Upper lobe of right lung (tissue), 1 donor: ENCODE measurements around the gene OSGEPL1. TPM values are rescaled to one million over a fixed set of nuclear protein-coding genes. Genes with fewer than 3 reads are reported as not detected.
"Not testable (repeated sequence)": the region's sequence is repeated elsewhere in the genome, so short reads cannot be mapped to it uniquely, and the experiment has no call there.

Experiments
- ATAC-seq: fragments of 200-7000 bp; cut with Tn5 transposase; one replicate; pipeline ENCODE4 v1.9.1; 2020; ENCODE audit warnings: mild to moderate bottlenecking, moderate library complexity
- DNase-seq: peaks from one replicate; pipeline ENCODE4 v3.0.0-alpha.2; 2020
- H3K27ac ChIP-seq: fragments of 200-600 bp; one replicate; pipeline ENCODE4 v1.8.0; 2022
- H3K27me3 ChIP-seq: fragments of 200-600 bp; one replicate; pipeline ENCODE4 v1.8.0; 2022; ENCODE audit warnings: mild to moderate bottlenecking
- H3K36me3 ChIP-seq: fragments of 200-600 bp; one replicate; pipeline ENCODE4 v1.8.0; 2022
- H3K4me1 ChIP-seq: fragments of 200-600 bp; one replicate; pipeline ENCODE4 v1.8.0; 2022
- H3K4me3 ChIP-seq: fragments of 200-600 bp; one replicate; pipeline ENCODE4 v1.8.0; 2022; ENCODE audit warnings: mild to moderate bottlenecking
- H3K9me3 ChIP-seq: fragments of 200-600 bp; one replicate; pipeline ENCODE4 v1.8.0; 2022
- intact Hi-C: fragments of 100-400 bp; cut with DNase I; formaldehyde crosslinking; loops from one replicate; pipeline ENCODE4 v1.11.0; 2022
- total RNA-seq: library from RNA; stranded (reverse); fragmentation: NEBNext Ultra II Directional; extraction: Animal tissue kit (Norgen Biotek cat#: 25700); gene quantifications from one replicate; pipeline ENCODE4 v1.2.1, GENCODE V29; 2021
- TF ChIP-seq, protein P1 (sequence below): fragments of 200-600 bp; IDR thresholded peaks from one replicate; pipeline ENCODE4 v1.8.0; 2022; ENCODE audit warnings: antibody characterized with exemption
- donor health status: DM: no; HTN: yes; CAD: no; lungs with severe emphysema.

Gene OSGEPL1
- total RNA-seq, 1 donor from 2014 or later: 6.7 TPM

DNA sequence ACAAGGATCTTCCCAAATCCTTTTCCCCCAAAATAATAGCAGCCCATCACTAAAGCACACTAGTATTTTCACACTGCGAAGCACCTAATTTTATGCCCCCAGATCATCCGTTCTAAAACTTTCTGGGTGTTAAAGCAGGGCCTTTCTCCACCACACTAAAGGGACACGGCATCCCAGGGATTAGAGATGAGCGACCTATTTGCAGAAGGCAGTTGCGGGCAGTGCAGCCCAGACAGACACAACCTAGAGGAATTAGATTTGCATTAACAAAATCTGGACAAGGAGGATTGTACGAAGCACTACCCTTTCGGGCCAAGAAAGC lies 402 bp downstream of the OSGEPL1 start:
- Histone ChIP-seq H3K36me3 (peaks cover 5% of the 10 kb centered on the region), H3K27ac (peak overlapping the region; percentile 91), H3K27me3 (no peaks in the 10 kb centered on the region), H3K4me3 (peak overlapping the region; percentile 91), H3K9me3 (no peaks in the 10 kb centered on the region), H3K4me1 (peaks cover 5% of the 10 kb centered on the region)
- DNase-seq: no peak
- intact Hi-C loops: no loop called here
- TF ChIP-seq, protein P1, sequence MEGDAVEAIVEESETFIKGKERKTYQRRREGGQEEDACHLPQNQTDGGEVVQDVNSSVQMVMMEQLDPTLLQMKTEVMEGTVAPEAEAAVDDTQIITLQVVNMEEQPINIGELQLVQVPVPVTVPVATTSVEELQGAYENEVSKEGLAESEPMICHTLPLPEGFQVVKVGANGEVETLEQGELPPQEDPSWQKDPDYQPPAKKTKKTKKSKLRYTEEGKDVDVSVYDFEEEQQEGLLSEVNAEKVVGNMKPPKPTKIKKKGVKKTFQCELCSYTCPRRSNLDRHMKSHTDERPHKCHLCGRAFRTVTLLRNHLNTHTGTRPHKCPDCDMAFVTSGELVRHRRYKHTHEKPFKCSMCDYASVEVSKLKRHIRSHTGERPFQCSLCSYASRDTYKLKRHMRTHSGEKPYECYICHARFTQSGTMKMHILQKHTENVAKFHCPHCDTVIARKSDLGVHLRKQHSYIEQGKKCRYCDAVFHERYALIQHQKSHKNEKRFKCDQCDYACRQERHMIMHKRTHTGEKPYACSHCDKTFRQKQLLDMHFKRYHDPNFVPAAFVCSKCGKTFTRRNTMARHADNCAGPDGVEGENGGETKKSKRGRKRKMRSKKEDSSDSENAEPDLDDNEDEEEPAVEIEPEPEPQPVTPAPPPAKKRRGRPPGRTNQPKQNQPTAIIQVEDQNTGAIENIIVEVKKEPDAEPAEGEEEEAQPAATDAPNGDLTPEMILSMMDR: no peak
- no peak for ATAC-seq

GRCh38 chr2:189760154-189760553 lies 2.4 kb downstream of the OSGEPL1 start:
- H3K9me3 ChIP-seq, H3K4me3 ChIP-seq, intact Hi-C loops, H3K27me3 ChIP-seq, H3K4me1 ChIP-seq, H3K36me3 ChIP-seq, ATAC-seq, H3K27ac ChIP-seq: not testable (repeated sequence)
- peak; percentile 44 for DNase-seq

- no peak overlapping the region for H3K4me3 ChIP-seq
- intact Hi-C loops: no loop called here
- H3K4me1 ChIP-seq: no peaks in the 10 kb centered on the region
- no peaks in the 10 kb centered on the region for H3K9me3 ChIP-seq
- peaks cover 35% of the 10 kb centered on the region for H3K36me3 ChIP-seq
- DNase-seq (no peak), ATAC-seq (no peak)
- TF ChIP-seq, protein P1: no peak
- H3K27me3 ChIP-seq: no peaks in the 10 kb centered on the region
- no peak overlapping the region for H3K27ac ChIP-seq
Observed at GRCh38 chr2:189756311-189756952, 6.2 kb downstream of the OSGEPL1 start.

GRCh38 chr2:189751080-189751658 lies 11.4 kb downstream of the OSGEPL1 start:
- TF ChIP-seq, protein P1: peak; percentile 60
- no peaks in the 10 kb centered on the region for H3K27me3 ChIP-seq
- H3K4me3 ChIP-seq: no peak overlapping the region
- no peaks in the 10 kb centered on the region for H3K4me1 ChIP-seq
- ATAC-seq (peak; percentile 81), DNase-seq (no peak)
- H3K9me3 ChIP-seq: no peaks in the 10 kb centered on the region
- intact Hi-C loops: no loop called here
- H3K36me3 ChIP-seq: peaks cover 84% of the 10 kb centered on the region
- H3K27ac ChIP-seq: no peak overlapping the region

DNA sequence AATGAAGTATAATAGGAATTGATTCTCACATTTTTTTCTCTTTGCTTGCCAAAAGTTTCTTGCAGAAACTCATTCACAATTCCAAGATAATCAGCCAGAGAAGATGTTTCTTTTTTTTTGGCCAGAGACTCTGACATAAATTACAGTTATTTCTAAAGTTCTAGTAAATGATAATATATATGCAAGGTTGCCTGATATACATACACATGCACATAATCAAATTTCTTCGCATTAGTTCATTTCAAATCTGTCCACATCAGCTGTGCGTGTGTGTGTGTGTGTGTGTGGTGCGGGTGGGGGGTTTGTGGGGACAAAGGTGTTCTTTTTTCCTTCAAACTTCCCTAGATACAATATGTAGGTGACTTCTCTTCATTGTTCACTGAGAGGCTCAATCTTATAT lies 33.2 kb downstream of the OSGEPL1 start:
- no peak for DNase-seq
- H3K27me3 ChIP-seq: no peaks in the 10 kb centered on the region
- ATAC-seq: no peak
- H3K9me3 ChIP-seq: no peaks in the 10 kb centered on the region
- H3K4me1 ChIP-seq: no peaks in the 10 kb centered on the region
- TF ChIP-seq, protein P1: no peak
- H3K27ac ChIP-seq: no peak overlapping the region
- intact Hi-C loops: no loop called here
- H3K4me3 ChIP-seq: no peak overlapping the region
- no peaks in the 10 kb centered on the region for H3K36me3 ChIP-seq

DNA sequence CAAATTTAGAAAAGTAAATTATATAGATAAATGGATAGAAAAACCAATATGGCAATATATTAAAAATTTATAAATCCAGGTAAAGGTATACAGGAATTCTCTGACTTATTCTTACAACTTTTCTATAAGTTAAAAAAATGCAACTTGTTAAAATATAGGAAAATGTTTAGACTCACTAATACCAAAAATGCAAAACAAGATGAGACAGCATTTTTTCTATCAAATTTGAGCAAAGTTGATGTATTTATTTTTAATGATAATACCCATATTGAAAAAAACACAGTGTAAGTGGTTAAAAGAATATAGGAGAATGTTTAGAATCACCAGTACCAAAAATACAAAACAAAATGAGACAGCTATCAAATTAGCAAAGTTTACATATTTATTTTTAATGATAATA lies 35.7 kb downstream of the OSGEPL1 start:
- intact Hi-C loops: no loop called here
- Histone ChIP-seq H3K36me3 (no peaks in the 10 kb centered on the region), H3K27me3 (no peaks in the 10 kb centered on the region), H3K27ac (no peak overlapping the region), H3K9me3 (no peaks in the 10 kb centered on the region), H3K4me3 (no peak overlapping the region), H3K4me1 (no peaks in the 10 kb centered on the region)
- TF ChIP-seq, protein P1: no peak
- no peak for DNase-seq
- ATAC-seq: no peak
